Measurements from ENCODE around the gene CARD19.

DNA sequence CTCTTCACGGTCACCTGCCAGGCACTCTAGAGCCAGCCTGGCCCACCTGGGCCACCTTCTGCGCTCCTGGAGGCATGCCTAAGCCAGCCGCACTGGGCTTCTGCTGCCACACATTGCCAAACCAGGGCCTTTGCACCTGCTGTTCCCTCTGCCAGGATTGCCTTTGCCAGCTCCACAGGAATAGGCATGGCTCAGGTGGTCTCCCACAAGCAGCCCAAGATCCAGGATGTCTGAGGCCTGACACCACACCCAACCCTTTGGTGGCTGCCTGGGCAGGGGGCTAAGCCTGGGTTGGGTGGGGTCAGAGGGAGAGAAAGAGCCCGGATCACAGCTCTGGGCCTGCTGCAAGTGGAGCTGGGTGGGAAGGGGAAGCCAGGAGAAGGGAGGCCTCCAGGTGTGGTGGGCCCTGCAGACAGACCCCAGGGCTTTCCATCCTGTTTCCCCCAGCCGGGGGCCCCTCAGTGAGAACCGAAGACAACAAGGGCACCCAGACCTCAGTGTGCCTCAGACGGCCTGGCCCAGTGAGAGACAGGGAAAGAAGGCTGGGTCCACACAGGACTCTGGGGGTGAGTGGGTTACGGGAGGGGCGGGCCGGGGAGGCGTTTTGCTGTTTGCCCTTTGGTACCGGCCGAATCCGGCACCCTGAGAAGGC, 38.2 kb upstream of the CARD19 start:
- TF ChIP-seq EZH2 (IDR thresholded peaks at IDR 0.05; ENCODE audit: low read depth) = no peak
- TF ChIP-seq, protein P1, sequence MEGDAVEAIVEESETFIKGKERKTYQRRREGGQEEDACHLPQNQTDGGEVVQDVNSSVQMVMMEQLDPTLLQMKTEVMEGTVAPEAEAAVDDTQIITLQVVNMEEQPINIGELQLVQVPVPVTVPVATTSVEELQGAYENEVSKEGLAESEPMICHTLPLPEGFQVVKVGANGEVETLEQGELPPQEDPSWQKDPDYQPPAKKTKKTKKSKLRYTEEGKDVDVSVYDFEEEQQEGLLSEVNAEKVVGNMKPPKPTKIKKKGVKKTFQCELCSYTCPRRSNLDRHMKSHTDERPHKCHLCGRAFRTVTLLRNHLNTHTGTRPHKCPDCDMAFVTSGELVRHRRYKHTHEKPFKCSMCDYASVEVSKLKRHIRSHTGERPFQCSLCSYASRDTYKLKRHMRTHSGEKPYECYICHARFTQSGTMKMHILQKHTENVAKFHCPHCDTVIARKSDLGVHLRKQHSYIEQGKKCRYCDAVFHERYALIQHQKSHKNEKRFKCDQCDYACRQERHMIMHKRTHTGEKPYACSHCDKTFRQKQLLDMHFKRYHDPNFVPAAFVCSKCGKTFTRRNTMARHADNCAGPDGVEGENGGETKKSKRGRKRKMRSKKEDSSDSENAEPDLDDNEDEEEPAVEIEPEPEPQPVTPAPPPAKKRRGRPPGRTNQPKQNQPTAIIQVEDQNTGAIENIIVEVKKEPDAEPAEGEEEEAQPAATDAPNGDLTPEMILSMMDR (conservative IDR thresholded peaks at IDR 0.05) = no peak
